NCI-H345 treated with DMSO at 0.1 percent for 48 hours (cell line): ENCODE data around the gene NIPSNAP2.
"Not testable (repeated sequence)": the region's sequence is repeated elsewhere in the genome, so short reads cannot be mapped to it uniquely, and the experiment has no call there.

Experiments
- DNase-seq: peaks from one replicate; lab custom pipeline; 2025; ENCODE audit not compliant: unreplicated experiment; lab: John Stamatoyannopoulos, UW

NIPSNAP2 gene

DNA sequence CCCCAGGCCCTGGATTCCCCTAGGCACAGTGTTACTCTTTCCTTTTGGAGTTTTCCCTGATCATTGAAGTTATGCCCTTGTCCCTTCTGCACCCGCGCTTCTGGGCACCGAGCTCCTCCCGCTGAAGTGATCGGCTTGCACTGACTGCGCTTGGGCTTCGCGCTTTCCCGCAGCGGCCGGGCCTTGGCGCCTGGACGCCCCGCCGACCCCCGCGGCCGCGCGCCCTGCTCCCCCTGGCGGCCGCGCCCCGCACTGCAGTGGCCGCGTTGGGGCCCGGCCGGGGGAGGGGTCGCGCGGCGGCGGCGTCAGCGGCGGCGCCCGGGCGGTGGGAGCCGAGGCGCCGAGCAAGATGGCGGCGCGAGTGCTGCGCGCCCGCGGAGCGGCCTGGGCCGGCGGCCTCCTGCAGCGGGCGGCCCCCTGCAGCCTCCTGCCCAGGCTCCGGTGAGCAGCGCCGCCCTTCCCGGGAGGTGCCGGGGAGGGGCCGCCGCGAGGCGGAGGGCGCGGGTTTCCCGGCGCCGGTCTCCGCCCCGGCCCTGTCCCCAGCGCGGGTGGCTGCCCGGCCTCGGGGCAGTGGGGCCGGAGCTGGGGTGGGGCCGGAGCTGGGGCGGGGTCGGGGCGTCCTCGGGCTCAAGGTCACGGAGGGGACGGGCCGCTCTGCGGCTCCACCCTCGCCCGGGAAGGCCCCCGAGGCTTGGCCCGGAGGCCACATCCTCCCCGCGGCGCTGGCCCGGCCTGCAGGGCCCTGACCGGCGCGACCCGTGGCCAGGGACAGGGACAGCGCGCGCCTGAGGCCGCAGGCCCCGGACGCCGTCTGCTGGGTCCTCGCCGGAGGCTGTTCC is at the start of gene NIPSNAP2:
NIPSNAP2 (plus strand) TSS at position 325 of the 839 bp plus-strand sequence; CDS start at position 350, 25 bp downstream.
- DNase-seq = peak; percentile 53

DNA sequence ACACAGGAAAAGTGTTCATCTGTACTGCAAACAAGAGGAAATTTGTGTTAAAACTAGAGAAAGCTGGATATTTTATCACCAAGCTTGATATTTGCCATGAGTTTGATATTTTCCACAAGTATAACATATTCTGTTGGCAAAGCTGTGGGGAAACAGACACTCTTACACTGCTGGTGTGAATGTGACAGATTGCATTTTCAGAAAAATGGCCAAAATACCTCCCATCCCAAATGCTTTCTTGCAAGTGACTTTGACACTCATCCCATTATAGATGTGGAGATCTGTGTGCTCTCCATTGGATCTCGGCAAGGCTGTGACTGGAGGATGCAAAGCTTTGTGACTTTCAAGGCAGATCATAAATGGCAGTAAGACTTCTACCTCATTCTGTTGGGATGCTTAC is 46.6 kb upstream of the NIPSNAP2 start:
- DNase-seq = no peak

DNA sequence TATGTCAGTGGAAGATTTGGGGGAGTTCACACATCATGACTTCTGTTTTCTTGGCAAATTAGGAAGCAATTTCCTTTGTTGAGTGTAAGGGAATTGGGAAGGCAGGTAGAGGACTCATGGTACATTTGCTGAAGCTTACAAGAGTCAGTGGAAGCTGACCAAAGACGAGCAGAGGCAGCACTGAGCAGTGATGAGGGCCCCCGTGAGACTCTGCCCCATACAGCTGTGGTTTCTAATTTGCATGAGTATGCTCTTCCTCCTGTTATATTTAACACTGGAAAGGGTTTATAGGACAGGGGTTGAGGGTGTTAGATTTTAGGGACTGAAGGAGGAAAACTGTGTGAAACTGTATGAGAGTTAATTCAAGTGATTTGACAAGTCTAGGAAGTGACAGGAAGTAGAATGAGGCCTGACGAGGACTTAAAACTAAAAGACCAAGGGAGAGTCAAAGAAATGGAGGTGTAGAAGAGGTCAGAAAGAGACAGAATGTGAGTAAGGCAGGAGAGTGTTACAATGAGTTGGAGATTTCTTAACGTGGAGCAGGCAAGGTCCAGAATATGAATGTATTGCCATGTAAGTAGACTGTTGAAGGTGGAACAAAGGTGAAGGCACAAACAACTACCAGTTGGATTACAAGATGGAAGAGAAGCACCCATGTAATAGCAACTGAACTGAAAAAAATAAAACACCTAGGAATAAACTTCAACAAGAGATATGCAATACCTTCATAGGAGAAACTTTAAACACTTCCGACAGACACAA is 36.2 kb upstream of the NIPSNAP2 start:
- no peak for DNase-seq

DNA sequence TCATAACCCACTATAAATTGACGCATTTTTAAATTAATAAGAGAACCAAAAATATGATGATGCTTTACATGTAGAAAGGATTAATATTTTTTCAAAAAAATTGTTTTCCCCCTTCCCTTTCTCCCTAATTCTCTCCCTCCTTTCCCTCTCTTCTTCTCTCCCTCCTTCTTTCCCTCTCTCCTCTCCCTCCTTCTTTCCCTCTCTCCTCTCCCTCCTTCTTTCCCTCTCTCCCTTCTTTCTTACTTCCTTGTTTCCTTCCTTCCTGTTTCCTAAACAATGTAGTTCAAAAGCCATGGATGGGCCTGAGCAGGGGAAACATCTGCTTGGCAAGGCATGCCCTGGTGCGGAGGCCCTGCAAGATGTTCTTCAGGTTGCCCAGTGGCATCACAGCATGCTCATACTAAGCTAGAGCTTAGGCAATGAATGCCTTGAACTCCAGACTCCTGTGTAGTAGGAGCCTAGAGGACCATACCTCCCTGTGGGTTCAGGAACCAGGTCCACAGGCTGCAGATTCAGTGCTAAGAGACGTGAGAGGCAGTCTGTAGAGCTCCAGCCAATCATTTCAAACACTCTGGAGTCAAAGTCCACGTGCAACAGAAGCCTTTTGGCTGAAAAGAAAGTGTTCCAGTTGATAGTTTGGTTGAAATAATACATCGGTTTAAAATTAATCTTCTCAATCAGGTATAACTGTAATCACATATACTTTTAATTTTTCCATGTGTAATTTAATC is 32.8 kb upstream of the NIPSNAP2 start:
- DNase-seq = no peak

DNA sequence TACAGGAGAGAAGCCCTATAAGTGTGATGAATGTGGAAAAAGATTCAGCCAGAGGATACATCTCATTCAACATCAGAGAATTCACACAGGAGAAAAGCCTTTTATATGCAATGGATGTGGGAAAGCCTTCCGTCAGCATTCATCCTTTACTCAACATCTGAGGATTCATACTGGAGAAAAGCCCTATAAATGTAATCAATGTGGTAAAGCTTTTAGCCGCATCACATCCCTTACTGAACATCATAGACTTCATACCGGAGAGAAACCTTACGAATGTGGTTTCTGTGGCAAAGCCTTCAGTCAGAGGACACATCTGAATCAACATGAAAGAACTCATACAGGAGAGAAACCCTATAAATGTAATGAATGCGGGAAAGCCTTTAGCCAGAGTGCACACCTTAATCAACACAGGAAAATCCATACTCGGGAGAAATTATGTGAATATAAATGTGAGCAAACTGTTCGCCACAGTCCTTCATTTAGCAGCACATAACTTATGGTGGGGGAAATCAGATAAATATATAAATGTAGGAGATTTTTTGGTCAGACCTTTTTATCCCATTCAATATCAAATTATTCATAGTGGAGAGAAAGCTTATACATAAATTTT is 24.8 kb upstream of the NIPSNAP2 start:
- no peak for DNase-seq

DNA sequence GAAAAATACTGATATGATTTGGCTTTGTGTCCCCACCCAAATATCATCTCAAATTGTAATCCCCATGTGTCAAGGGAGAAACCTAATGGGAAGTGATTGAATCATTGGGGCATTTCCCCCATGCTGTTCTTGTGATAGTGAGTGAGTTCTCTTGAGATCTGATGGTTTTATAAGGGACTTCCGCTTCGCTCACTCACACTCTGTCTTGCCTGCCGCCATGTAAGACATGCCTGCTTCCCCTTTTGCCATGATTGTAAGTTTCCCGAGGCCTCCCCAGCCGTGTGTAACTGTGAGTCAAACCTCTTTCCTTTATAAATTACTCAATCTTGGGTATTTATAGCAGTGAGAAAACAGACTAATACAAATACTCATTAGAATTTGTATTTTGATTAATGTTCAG is 17.8 kb upstream of the NIPSNAP2 start:
- DNase-seq = no peak

DNA sequence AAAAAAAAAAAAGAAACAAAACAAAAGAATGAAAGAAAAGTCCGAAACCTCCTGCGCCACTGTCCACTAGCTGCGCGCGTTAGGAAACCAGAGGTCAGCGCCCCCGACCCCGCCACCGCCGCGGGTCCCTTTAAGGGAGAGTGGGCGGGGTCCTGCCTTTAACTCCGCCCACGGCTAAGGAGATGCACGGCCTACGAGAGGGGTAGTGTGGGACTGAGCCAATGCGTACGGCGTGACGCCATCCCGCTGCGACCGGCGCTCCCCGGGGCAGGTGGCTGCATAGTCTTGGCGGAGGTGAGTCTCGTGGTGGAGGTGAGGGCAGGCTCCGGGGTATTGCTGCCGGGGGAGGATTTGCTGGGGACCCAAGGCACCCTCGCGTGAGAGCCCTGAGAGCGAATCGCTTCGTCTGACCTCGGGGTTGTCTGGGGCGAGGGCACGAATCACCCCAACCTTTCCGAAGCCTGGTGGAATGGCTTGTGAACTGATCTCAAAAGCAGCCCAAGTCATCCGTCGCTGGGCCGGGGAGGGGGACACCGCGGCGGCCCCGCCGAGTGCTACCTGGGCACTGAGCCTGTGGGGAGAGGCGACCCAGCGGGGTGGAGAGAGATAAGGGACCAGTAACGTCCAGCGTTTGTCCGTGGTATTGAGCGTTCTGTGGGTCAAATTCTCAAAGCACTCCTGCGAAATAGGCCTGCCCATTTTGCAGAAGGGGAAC is 12.6 kb upstream of the NIPSNAP2 start, which contains the start of gene MRPS17:
MRPS17 (plus strand) TSS at position 241 of the 715 bp plus-strand sequence. CDS start 1,319 bp downstream, outside the sequence.
- DNase-seq = peak; percentile 91

DNA sequence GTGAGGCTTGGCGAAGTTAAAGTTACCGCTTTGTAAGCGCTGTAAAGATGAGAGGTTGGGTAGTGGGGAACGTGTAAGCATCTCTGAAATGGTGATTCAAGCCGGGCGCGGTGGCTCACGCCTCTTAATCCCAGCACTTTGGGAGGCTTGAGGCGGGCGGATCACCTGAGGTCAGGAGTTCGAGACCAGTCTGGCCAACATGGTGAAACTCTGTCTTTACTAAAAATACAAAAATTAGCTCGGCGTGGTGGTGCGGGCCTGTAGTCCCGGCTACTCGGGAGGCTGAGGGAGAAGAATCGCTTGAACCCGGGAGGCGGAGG is 12.1 kb upstream of the NIPSNAP2 start:
- not testable (repeated sequence) for DNase-seq

DNA sequence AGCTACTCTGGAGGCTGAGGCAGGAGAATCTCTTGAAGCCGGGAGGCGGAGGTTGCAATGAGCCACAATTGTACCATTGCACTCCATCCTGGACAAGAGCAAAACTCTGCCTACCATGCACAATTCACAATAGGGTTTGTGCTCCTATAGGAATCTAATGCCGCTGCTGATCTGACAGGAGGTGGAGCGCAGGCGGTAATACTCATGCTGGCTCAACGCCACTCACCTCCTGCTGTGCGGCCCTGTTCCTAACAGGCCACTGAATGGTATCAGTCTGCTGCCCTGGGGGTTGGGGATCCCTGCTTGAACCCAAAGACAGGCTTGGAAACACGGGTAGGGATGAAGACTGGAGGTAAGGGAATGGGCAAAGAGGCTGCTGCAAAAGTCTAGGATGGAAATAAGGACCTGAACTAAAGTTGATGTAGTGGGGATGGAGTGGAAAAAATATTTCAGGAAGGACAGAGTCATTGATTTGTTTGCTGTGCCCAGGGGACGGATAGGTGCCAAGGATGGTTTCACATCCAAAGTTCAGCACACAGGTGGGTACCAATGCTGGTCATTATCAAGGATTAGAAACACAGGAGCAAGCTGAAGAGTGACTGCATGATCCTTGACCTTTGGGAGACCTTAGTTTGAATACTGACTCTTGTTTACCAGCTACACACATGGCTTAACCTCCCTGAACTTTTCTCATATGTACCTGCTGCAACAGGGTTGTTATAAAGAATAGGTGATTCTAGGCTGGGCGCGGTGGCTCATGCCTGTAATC is 10.5 kb upstream of the NIPSNAP2 start:
- DNase-seq = no peak

DNA sequence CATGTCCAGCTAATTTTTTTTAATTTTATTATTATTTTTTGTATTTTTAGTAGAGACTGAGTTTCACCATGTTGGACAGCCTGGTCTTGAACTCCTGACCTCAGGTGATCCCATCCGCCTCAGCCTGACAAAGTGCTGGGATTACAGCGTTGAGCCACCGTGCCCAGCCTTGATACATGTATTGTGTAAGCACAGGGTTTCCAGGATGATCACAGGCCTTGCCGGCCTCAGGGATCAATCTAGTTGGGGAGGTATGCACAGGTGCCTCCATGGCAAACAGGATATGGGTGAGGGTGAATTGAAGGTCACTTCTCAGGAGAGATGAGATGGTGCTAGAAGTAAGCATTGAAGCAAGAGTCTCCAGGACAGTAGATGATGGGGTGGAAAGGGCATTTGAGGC is 7.2 kb upstream of the NIPSNAP2 start:
- DNase-seq = no peak

DNA sequence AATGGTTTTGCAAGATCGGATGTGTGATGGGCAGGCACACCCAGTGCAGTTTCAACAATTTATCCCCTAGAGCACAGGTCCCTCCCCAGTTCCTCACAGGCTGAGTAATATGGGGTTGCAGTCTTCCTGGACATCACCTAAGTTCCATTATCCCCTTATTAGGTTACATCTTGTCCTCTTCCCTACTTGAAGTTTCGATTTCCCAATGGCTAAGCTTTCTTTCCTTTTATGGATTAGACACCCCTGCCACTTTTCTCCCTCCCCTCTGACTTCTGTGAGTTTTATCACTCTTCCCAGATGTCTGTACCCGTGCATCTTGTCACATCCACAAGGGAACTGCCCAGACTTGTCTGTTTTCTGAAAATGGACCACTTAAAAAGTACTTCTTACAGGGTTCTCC is 2.4 kb upstream of the NIPSNAP2 start:
- DNase-seq = no peak

DNA sequence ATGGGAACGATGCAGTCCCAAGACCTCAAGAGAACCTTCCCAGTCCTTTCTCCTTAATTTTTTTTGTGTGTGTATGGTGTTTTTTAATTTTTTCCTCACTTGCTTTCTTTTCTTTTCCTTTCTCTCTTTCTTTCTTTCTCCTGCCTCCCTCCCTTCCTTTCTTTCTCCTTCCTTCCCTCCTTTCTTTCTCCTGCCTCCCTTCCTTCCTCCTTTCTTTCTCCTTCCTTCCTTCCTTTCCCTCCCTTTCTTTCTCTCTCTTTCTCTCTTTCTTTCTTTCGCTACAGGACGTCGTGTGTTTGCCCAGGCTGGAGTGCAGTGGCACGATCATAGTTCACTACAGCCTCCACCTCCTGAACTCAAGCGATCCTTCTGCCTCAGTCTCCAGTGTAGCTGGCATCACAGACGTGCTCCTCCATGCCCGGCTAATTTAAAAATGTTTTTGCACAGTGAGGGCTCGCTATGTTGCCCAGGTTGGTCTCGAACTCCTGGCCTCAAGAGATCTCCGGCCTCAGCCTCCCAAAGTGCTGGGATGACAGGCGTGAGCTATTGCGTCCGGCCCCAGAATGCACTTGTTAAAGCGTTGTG is 709 bp upstream of the NIPSNAP2 start:
- no peak for DNase-seq

DNA sequence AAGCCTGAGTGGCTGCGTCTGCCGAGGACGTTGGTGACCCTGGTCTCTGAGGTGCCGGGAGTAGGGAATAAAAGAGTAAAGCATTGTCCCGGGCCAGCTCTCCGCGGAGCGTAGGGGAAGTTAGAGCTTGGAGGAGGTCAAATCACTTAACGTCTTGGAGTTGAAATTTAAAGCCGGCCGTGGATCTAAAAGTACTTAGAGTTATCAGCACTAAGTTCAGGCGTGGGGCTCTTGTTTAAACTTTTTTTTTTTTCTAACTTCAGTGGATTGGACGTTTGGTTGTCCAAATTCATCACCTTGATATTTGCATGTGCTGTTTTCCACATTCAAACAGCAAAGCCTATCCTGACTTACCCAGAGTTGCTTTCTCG is 700 bp downstream of the NIPSNAP2 start:
- no peak for DNase-seq

DNA sequence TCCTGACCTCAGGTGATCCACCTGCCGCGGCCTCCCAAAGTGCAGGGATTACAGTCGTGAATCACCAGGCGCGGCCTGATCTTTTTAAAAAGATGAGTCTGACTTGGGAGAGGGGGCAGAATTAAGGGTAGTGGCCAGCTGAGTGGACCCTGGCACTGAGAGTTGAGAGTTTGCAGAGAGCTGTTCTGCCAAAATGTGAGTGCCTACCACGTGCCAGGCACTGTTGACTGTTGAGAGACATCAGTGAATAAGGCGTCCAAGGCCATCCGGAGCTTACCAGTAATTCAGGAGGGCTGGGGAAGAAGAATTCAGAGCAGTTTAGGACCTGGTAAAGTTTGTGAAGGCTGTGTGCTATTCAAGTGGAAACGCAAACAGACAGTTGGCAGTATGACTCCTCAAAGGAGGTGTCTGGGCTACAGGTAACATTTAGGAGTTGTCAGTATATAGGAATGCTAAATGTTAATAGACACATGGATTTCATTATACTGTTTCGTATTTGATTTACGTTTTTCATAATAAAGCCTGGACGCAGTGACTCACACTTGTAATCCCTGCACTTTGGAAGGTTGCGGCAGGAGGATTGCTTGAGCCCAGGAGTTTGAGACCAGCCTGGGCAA is 1.5 kb downstream of the NIPSNAP2 start:
- no peak for DNase-seq

DNA sequence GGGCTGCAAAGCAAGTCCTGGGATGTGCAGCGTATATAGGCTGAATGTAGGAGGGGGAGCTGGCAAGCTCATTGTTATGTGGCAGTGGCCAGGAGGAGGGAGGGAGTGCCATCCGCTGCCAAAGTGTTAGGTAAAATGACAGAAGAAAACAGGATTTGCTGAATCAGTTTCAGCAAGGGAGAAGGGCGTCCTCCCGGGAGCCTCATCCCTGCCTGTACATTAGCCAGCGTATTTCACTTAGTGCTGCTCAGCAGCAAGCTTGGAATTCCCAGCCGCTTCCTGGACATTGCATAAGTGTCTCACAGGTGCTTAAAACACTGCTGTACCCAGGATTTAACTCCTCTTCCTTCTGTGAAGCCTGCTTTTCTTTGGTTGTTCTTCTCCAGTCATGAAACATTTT is 2.5 kb downstream of the NIPSNAP2 start:
- DNase-seq = no peak

DNA sequence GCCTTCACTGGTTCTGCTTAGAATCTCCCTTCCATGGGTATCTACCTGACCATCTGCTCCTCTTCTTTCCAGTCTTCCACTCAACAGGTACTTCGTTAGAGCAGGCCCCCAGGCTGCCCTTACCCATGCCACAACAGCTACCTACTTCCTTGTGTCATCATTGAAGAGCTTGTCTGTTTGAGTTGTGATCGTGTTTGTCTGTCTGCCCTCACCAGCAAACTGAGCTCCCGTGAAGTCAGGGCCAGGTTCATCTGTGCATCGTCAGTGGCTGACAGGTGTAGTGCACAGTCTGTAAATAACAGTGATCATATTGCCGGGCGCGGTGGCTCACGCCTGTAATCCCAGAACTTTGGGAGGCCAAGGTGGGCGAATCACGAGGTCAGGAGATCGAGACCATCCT is 5.0 kb downstream of the NIPSNAP2 start:
- DNase-seq = no peak

DNA sequence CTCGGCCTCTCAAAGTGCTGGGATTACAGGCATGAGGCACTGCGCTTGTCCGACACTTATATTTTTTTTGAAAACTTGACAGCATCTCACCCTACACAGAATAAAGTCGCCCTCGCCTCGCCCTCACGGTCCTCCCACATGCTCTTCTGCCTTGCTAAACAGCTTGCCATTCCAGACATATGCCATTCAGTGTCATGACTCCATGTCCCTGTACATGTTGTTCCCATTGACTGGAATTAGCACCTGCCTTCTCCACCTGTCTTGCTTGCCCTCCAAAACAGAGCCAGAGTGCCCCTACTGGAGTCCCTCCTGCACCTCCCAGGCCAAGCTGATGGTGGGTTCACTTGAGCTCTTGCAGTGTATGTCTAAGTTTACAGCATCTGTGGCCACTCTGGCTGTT is 6.2 kb downstream of the NIPSNAP2 start:
- peak; percentile 68 for DNase-seq

DNA sequence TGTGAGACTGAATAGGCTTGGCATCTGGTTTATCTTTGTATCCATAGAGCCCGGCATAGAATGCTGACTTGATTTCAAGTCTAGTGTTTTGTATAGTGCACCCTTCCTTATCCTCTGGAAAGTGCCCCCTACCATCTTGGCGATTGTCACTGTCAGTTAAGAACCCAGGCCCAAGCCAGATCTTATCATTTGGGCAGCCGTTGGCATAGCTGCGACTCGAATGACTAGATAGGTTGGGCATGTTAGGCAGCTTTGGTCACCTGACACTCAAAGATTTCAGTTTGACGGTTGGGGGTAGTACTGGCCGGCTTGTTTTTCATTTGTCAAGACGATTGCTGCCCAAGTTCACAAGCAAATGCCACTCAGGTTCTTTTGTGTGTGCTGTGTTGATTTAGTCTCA is 6.6 kb downstream of the NIPSNAP2 start:
- peak; percentile 82 for DNase-seq

DNA sequence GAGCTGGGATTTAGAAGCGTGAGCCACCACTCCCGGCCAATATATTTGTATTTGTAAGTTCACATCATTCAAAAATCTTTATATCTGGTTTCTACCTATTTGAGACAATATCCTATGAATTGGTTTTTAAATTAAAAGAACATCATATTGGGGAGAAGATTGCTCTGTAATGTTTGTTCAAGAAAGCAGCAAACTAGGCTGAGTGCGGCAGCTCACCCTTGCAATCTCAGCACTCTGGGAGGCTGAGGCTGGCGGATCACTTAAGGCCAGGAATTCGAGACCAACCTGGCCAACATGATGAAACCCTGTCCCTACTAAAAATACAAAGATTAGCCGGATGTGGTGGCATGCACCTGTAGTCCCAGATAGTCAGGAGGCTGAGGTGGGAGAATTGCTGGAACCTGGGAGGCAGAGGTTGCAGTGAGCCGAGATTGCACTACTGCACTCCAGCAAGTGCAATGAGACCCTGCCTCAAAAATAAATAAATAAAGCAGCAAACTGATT is 9.4 kb downstream of the NIPSNAP2 start:
- no peak for DNase-seq
